ENCODE results near the gene TRERF1. TPM values are rescaled to one million over a fixed set of nuclear protein-coding genes. Genes with fewer than 3 reads are reported as not detected.

The TRERF1 gene
- total and polyA plus RNA-seq, 9 donors, result 4.5 to 13.7 (median 7.8) TPM

GRCh38 chr6:42400886-42401612 lies 50.7 kb downstream of the TRERF1 start:
- H3K4me1 ChIP-seq (ENCODE audit: insufficient read depth), result no peaks in the 10 kb centered on the region
- WGBS, 3 donors, result 79 to 91% (median 88%) methylated on average over 8 of the region's 8 CpGs
- no peaks in the 10 kb centered on the region for H3K36me3 ChIP-seq
- no peak overlapping the region for H3K27ac ChIP-seq
- no peaks in the 10 kb centered on the region for H3K9me3 ChIP-seq
- DNase-seq, result no peak
- intact Hi-C loops (cut with DNase I), result no loop called here
- no peak overlapping the region for H3K4me3 ChIP-seq
- H3K27me3 ChIP-seq, result no peaks in the 10 kb centered on the region
- no peak for TF ChIP-seq CTCF (IDR thresholded peaks at IDR 0.05)
- TF ChIP-seq POLR2A (IDR thresholded peaks at IDR 0.05), result no peak
- TF ChIP-seq EP300 (IDR thresholded peaks at IDR 0.05), result no peak

GRCh38 chr6:42400061-42400760 lies 51.5 kb downstream of the TRERF1 start:
- no peak for DNase-seq
- Histone ChIP-seq H3K9me3 (no peaks in the 10 kb centered on the region), H3K27ac (no peak overlapping the region), H3K4me1 (ENCODE audit: insufficient read depth) (no peaks in the 10 kb centered on the region), H3K27me3 (no peaks in the 10 kb centered on the region), H3K36me3 (no peaks in the 10 kb centered on the region), H3K4me3 (no peak overlapping the region)
- TF ChIP-seq CTCF (IDR thresholded peaks at IDR 0.05) (no peak), POLR2A (IDR thresholded peaks at IDR 0.05) (no peak), EP300 (IDR thresholded peaks at IDR 0.05) (no peak)
- 83 to 89% (median 86%) methylated on average over 8 of the region's 8 CpGs for WGBS, 3 donors
- intact Hi-C loops (cut with DNase I), result no loop called here

GRCh38 chr6:42396720-42397119 lies 55.0 kb downstream of the TRERF1 start:
- H3K4me3 ChIP-seq, result no peak overlapping the region
- intact Hi-C loops (cut with DNase I), result no loop called here

More at GRCh38 chr6:42396720-42397119, 55.0 kb downstream of the TRERF1 start:
- no peaks in the 10 kb centered on the region for H3K4me1 ChIP-seq (ENCODE audit: insufficient read depth)
- H3K27me3 ChIP-seq, result no peaks in the 10 kb centered on the region
- no peaks in the 10 kb centered on the region for H3K9me3 ChIP-seq
- no peak for TF ChIP-seq POLR2A (IDR thresholded peaks at IDR 0.05)
- TF ChIP-seq CTCF (IDR thresholded peaks at IDR 0.05), result no peak
- TF ChIP-seq EP300 (IDR thresholded peaks at IDR 0.05), result no peak
- no peak for DNase-seq
- no peaks in the 10 kb centered on the region for H3K36me3 ChIP-seq
- WGBS, 3 donors, result 88 to 92% (median 90%) methylated on average over 3 of the region's 3 CpGs
- no peak overlapping the region for H3K27ac ChIP-seq
